Effector memory CD4-positive, alpha-beta T cell (primary cell): Measurements from ENCODE around the gene AFTPH.

Experiments
- DNase-seq, 3 donors: peaks; one replicate each; pipeline ENCODE4 v3.0.0-alpha.2; 2020
- H3K27ac ChIP-seq: 2 replicates; pipeline ENCODE4 v1.7.0; 2013; ENCODE audit warnings: mild to moderate bottlenecking, low read length, moderate library complexity; ENCODE audit not compliant: insufficient read depth, poor library complexity, severe bottlenecking
- H3K27me3 ChIP-seq: replicated peaks from 2 replicates; pipeline ENCODE4 v1.7.0; 2013; ENCODE audit warnings: mild to moderate bottlenecking, low read length; ENCODE audit not compliant: insufficient read depth, control insufficient read depth, poor library complexity, severe bottlenecking
- H3K36me3 ChIP-seq: 2 replicates; pipeline ENCODE4 v1.7.0; 2013; ENCODE audit warnings: mild to moderate bottlenecking, low read length, moderate library complexity; ENCODE audit not compliant: control insufficient read depth, insufficient read depth
- H3K4me1 ChIP-seq: 2 replicates; pipeline ENCODE4 v1.7.0; 2013; ENCODE audit warnings: low read length, mild to moderate bottlenecking; ENCODE audit not compliant: control insufficient read depth, insufficient read depth, poor library complexity, severe bottlenecking
- H3K4me3 ChIP-seq: 2 replicates; pipeline ENCODE4 v1.7.0; 2013; ENCODE audit warnings: low read length, low read depth, mild to moderate bottlenecking; ENCODE audit not compliant: insufficient read depth, poor library complexity, severe bottlenecking
- H3K9me3 ChIP-seq: 2 replicates; pipeline ENCODE4 v1.7.0; 2013; ENCODE audit warnings: mild to moderate bottlenecking, low read length, moderate library complexity; ENCODE audit not compliant: control insufficient read depth

The AFTPH gene

GRCh38 chr2:64558445-64559081 lies 34.4 kb downstream of the AFTPH start:
- Histone ChIP-seq H3K4me3 (no peak overlapping the region), H3K27ac (no peak overlapping the region), H3K36me3 (no peaks in the 10 kb centered on the region), H3K27me3 (no peaks in the 10 kb centered on the region), H3K9me3 (no peaks in the 10 kb centered on the region), H3K4me1 (no peaks in the 10 kb centered on the region)
- no peak for DNase-seq

- H3K9me3 ChIP-seq, result no peaks in the 10 kb centered on the region
- no peak for DNase-seq
- H3K27me3 ChIP-seq, result no peaks in the 10 kb centered on the region
- H3K27ac ChIP-seq, result no peak overlapping the region
- no peaks in the 10 kb centered on the region for H3K36me3 ChIP-seq
- H3K4me1 ChIP-seq, result no peaks in the 10 kb centered on the region
- H3K4me3 ChIP-seq, result no peak overlapping the region
Observed at GRCh38 chr2:64562148-64562784, 38.1 kb downstream of the AFTPH start.

GRCh38 chr2:64563436-64563938 lies 39.4 kb downstream of the AFTPH start:
- H3K27me3 ChIP-seq, result no peaks in the 10 kb centered on the region
- H3K36me3 ChIP-seq, result peaks cover 6% of the 10 kb centered on the region
- no peak overlapping the region for H3K27ac ChIP-seq
- DNase-seq, result no peak
- H3K4me3 ChIP-seq, result no peak overlapping the region
- H3K9me3 ChIP-seq, result no peaks in the 10 kb centered on the region
- H3K4me1 ChIP-seq, result no peaks in the 10 kb centered on the region

- DNase-seq, result no peak
- Histone ChIP-seq H3K27me3 (no peaks in the 10 kb centered on the region), H3K4me3 (no peak overlapping the region), H3K27ac (no peak overlapping the region), H3K36me3 (peaks cover 10% of the 10 kb centered on the region), H3K4me1 (no peaks in the 10 kb centered on the region), H3K9me3 (no peaks in the 10 kb centered on the region)
Observed at GRCh38 chr2:64565949-64566710, 42.0 kb downstream of the AFTPH start.

GRCh38 chr2:64567473-64567872 lies 43.3 kb downstream of the AFTPH start:
- peaks cover 10% of the 10 kb centered on the region for H3K36me3 ChIP-seq
- no peak for DNase-seq
- no peak overlapping the region for H3K27ac ChIP-seq
- H3K9me3 ChIP-seq, result no peaks in the 10 kb centered on the region
- no peaks in the 10 kb centered on the region for H3K27me3 ChIP-seq
- H3K4me3 ChIP-seq, result no peak overlapping the region
- no peaks in the 10 kb centered on the region for H3K4me1 ChIP-seq

GRCh38 chr2:64568836-64569235 lies 44.7 kb downstream of the AFTPH start:
- Histone ChIP-seq H3K36me3 (peaks cover 16% of the 10 kb centered on the region), H3K4me1 (no peaks in the 10 kb centered on the region), H3K9me3 (no peaks in the 10 kb centered on the region), H3K27me3 (no peaks in the 10 kb centered on the region), H3K4me3 (no peak overlapping the region), H3K27ac (no peak overlapping the region)
- DNase-seq, result no peak

- Histone ChIP-seq H3K4me3 (no peak overlapping the region), H3K27ac (no peak overlapping the region), H3K4me1 (no peaks in the 10 kb centered on the region), H3K27me3 (no peaks in the 10 kb centered on the region), H3K9me3 (no peaks in the 10 kb centered on the region), H3K36me3 (peaks cover 17% of the 10 kb centered on the region)
- no peak for DNase-seq
Observed at GRCh38 chr2:64574871-64575270, 50.7 kb downstream of the AFTPH start.

- Histone ChIP-seq H3K27me3 (no peaks in the 10 kb centered on the region), H3K9me3 (no peaks in the 10 kb centered on the region), H3K4me3 (no peak overlapping the region), H3K36me3 (peaks cover 12% of the 10 kb centered on the region), H3K27ac (no peak overlapping the region), H3K4me1 (no peaks in the 10 kb centered on the region)
- no peak for DNase-seq
Observed at GRCh38 chr2:64581018-64581417, 56.9 kb downstream of the AFTPH start.

GRCh38 chr2:64581777-64582539 lies 57.8 kb downstream of the AFTPH start:
- H3K27ac ChIP-seq, result no peak overlapping the region
- H3K27me3 ChIP-seq, result no peaks in the 10 kb centered on the region
- H3K36me3 ChIP-seq, result peaks cover 15% of the 10 kb centered on the region
- no peak overlapping the region for H3K4me3 ChIP-seq
- no peaks in the 10 kb centered on the region for H3K9me3 ChIP-seq
- no peak for DNase-seq
- no peaks in the 10 kb centered on the region for H3K4me1 ChIP-seq
